Caki2 (cell line): ENCODE results near the gene BIK. TPM values are rescaled to one million over a fixed set of nuclear protein-coding genes. Genes with fewer than 3 reads are reported as not detected.
A peak's percentile ranks its signal among the peaks of the same experiment; 100 is the strongest.

Source experiments
- DNase-seq: peaks from one replicate; pipeline ENCODE4 v3.0.0-alpha.2; 2015; ENCODE audit warnings: low read depth
- in situ Hi-C: cut with HindIII; loops from 2 replicates; pipeline ENCODE4 v1.10.0; 2016; ENCODE audit warnings: low sequenced_read_pairs, low pct_unique_long_range_greater_than_20kb, mixed read lengths
- total RNA-seq: library from RNA; depleted of rRNA; stranded (reverse); fragments of >200 nt; shearing (Covaris generic); gene quantifications from 2 replicates; pipeline ENCODE4 v1.2.3, GENCODE V29; 2014; ENCODE audit warnings: low replicate concordance; rRNA removed

Gene BIK, protein sequence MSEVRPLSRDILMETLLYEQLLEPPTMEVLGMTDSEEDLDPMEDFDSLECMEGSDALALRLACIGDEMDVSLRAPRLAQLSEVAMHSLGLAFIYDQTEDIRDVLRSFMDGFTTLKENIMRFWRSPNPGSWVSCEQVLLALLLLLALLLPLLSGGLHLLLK
- total RNA-seq: 14.9 and 27.0 TPM in 2 replicates

DNA sequence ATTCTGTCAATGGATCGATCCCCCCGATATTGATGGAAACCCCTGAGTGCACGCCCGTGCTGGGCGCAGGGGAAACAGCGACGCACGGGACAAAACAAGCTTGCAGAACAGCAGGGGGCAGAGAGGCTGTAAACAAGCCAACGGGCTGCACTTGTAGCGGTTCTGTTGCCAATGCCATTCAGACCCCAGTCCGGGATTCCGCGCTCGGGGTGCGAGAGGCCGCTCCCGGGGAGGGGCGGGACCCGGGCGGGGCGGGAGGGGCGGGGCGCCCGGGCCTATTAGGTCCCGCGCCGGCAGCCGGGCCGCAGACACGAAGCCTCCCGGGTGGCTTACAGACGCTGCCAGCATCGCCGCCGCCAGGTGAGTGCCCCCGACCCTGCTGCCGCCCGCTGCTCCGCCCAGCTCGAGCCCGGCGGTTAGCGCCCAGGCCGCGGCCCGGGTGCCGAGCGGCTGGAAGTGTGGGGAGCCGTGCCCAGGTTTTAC lies at the start of gene BIK:
Gene BIK (plus strand): TSS at position 307 of the 483 bp plus-strand sequence. CDS start 13,273 bp downstream, outside the sequence.
- DNase-seq: no peak
- in situ Hi-C loops: no loop called here

DNA sequence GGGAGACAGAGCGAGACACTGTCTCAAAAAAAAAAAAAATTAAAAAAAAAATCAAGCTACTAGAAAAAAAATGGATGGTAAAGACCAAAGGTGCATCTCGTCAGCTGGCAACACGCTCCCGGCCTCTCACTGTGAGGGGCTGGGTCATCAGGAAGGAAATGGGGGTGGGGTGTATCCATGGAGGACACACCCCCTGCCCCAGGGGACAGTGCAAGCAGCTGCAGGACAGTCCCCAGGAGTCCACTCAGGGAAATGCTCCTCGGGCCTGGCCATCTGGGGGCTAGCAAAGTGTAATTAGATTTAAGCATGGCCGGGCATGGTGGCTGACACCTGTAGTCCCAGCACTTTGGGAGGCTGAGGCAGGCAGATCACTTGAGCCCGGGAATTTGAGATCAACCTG lies 44.4 kb upstream of the BIK start:
- DNase-seq: no peak
- in situ Hi-C loops: no loop called here

DNA sequence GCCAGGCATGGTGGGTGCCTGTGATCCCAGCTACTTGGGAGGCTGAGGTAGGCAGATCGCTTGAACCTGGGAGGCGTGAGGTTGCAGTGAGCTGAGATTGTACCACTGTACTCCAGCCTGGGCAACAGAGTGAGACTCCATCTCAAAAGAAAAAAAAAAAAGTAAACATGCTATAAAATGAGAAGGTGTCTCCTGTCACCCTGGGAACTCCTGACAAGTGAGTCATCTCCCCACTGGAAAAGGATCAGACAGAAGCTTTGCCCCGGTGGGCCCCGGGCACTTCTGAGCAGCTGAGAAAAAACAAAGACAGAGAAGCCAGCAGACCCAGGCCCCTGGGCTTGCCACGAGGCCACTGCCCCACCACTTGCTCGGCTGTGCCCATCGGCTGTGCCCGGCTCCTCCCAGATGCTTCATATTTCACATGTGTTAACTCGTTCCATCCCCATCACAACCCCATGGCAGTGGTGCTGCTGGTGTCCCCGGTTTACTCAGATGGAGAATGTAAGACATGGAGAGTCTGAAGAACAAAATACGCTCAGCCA lies 43.6 kb upstream of the BIK start:
- peak; percentile 93 for DNase-seq
- in situ Hi-C loops: no loop called here

DNA sequence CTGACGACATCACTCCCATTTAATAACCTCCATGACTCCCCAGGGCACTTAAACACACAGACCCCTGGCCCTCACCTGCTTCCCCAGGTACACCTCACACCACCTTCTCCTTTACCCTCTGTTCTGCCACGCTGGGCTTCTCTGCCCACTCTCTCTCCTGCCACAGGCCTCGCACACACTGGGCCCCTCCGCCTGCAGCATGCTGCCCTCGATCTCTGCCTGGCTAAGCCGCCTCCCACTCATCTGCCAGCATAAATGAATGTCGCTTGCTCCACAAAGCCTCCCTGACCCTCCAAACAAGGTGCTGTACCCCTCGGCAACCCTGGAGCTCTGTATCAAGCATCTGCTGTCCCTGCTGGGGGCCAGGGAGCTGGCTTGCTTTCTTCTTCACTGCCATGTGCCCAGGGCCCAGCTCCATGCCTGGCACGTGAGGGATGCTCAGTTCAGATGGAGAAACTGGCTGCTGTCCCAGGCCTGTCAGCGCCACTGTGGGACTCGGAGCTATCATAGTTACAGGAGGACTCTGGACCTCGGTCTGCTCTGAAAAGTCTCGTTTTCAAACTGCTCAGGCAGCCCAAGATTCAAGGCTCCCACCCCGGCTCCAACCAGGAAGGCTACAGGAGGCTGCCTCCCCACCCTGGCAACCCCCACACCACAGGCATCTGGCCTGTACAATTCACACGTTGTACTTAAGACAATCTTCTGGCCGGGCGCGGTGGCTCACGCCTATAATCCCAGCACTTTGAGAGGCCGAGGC lies 33.3 kb upstream of the BIK start:
- DNase-seq: no peak
- in situ Hi-C loops: no loop called here

DNA sequence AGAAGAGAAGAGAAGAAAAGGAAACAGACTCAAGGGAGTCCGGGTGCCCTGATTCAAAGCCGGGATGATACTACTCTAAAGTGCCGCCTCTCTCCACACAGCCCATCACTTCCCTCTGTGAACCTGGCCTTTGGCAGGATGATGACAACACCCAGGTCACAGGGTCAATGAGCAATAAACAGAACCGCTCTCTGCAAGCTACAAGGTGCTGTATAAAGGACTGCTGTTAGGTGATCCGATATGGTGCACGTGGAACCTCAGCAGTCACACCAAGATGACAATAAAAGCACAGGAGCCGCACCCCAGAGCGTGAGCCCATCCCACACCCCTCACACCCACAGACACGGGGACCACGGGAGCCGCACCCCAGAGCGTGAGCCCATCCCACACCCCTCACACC lies 32.0 kb upstream of the BIK start:
- in situ Hi-C loops: no loop called here

DNA sequence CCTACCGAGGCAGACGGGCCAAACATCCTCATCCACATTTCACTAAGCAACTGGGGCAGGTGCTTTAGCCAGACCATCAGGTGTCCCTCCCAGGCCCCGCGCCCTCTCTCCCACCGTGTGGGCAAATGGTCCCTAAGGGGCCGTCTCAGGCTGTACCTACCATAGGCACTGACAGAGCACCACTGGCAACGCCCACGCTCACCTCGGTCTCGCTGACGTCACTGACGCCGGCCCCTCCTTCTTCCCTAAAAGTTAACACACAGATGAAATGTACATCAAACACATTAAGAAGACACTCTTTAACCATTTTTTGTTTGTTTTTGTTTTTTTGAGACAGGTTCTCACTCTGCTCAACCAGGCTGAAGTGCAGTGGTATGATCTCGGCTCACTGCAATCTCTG lies 30.8 kb upstream of the BIK start:
- no peak for DNase-seq
- in situ Hi-C loops: no loop called here

More for the DNA sequence above, 32.0 kb upstream of the BIK start:
- peak; percentile 26 for DNase-seq

DNA sequence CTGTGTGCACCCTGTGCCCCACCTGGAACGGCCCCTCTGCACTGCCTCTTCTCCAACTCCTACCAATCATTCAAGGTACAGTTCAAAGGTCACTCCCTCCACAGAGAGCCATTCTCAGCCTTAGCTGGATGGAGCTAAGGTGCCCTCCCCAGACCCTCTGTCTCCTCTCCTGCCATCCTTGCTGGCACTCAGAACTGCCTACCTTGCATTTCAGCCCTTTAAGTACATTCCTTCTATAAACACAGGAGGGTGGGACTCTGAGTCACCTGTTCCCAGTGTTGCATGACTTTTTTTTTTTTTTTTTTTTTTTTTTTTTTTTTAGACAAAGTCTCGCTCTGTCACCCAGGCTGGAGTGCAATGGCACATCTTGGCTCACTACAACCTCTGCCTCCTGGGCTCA lies 29.9 kb upstream of the BIK start:
- in situ Hi-C loops: no loop called here
- DNase-seq: peak; percentile 68

DNA sequence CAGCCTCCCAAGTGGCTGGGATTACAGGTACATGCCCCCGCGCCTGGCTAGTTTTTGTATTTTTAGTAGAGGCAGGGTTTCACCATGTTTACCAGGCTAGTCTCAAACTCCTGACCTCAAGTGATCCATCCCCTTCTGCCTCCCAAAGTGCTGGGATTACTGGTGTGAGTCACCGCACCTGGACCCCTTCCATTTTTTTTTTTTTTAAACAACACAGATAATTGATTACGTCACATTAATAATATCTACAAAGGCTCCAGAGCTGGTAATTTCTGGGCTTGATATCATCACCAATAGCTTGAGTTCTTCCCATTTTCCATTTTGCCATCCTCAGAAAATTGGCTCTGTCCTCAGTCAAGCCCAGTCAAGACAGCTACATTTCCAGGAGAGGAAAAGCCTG lies 28.6 kb upstream of the BIK start:
- no peak for DNase-seq
- in situ Hi-C loops: no loop called here

DNA sequence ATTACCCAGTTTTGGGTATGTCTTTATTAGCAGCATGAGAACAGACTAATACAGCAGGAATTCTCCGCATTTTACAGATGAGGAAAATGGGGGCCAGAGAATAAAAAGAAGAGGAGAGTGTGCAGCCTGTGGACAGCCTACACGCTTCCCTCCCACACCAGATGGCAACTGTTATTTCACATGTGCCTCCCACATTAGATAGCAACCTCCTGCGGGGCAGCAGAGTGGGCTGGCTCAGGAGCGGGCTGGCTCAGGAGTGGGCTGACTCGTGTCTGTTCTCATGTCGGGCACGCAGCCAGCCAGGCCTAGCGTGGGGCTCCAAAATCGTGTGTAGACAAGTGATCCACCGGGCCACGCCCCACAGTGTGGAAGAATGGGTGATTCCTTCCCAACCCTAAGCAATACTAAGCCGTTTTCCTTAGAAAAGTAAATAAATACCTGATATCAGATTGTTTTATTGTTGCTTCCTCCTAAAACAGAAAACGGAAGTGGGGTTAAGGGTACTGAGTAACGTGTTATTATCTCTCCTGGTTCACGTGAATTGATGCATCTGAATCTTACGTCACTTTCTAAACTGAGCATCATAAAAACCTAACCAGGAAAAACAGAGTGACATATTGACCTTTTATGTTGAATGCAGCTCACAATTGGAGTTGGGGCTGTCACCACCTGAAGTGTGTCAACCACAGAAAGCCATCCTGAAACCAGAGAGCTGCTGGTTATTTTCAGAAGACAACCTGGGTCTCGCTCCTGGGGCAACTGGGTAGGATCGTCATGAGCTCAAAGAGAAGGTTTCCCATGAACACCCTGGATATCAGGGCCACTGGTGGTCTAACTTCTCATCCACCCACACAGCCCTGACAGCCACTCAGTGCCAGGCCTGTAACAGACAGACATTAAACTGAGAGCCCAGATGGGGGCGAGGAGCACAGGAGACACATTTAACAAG lies 24.6 kb upstream of the BIK start:
- in situ Hi-C loops: no loop called here
- no peak for DNase-seq

DNA sequence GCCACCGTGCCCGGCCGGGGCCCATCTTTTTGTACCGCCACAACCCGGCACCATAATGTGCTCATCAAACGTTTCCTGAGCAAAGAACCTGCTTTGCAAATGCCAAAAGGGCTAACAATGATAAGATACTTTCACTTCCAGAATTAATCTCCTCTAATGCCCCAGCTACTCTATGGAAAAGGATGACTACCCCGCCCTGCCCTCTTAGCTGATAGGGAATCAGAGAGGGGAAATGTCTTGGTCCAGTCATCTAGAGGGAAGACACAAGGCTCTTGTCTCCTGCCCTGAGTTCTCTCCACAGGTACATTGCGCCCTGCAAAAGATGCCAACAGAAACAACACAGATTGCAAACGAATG lies 21.9 kb upstream of the BIK start:
- DNase-seq: no peak
- in situ Hi-C loops: no loop called here

DNA sequence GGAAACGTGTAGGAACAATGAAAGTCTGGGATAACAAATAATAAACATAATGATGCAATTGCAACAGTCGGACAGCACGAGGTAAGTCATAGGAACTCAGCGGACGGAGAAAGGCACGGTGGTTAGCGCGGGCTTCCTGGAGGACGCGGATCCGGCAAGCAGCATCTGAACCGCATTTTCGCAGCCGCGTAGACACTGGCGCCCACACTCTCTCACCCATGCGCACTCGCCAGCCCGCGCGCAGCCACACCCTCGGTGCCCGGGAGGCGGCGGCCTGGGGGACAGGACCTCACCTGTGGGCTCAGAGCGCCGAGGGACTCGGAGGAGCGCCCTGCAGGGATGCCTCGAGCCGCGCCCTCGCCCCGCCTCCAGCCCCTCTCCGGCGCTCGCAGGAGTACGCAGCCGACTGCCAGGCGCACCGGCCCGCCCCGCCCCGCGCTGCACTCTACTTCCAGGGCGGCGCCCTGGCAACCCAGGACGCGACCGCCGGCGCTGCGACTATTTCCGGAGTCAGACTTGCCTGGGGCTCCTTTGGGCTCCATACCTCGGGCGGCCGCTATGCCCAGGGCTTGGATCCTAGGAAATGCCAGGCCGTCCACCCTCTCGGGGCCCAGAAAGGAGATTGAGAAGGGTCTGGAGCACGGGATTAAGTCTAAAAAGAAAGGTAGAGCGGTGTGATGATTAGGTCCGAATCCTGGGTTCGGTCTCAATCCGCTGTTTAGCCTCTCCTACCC lies 21.4 kb upstream of the BIK start, which contains the start of gene TTLL1:
Gene TTLL1 (minus strand): TSS at position 408 of the 734 bp plus-strand sequence. CDS start 13,805 bp downstream, outside the sequence.
- in situ Hi-C loops: no loop called here
- DNase-seq: peak; percentile 93

DNA sequence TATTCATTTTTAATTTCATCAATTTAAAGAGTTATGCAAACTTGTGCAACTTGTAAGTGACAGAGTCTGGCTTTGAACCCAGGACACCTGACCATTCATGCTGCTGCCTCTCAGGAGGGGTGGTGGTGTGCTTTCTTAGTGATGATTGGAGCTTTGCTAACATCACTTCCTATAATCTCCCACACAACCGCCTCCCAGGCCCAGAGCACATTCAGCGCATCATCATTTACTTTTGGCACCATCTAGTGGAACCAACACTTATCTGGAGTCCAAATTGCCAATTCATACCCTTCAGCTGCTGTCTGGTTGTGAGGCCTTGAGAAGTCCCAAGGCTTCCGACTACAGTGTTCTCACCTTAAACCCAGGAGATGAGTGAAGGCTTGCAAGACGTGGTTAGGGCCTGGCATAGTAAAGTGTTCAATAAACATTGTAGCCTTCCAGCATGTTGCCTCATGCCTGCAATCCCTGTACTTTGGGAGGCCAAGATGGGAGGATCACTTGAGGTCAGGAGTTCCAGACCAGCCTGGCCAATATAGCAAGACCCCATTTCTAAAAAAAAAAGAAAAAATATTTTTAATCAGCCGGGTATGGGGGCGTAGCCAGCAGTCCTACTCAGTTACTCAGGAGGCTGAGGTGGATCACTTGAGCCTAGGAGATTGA lies 20.3 kb upstream of the BIK start:
- DNase-seq: peak; percentile 94
- in situ Hi-C loops: no loop called here

DNA sequence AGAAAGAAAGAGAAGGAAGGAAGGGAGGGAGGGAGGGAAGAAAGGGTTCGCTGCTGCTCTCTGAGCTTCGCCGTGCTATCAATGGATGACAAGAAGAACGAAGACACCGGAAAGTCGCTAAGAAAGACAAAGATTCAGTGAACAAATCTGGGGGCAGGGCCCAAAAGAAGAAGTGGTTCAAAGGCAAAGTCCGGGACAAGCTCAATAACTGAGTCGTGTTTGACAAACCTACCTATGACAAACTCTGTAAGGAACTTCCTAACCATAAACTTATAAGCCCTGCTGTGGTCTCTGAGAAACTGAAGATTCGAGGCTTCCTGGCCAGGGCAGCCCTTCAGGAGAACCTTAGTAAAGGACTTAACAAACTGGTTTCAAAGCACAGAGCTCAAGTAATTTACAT lies 18.5 kb upstream of the BIK start:
- in situ Hi-C loops: no loop called here
- DNase-seq: no peak

DNA sequence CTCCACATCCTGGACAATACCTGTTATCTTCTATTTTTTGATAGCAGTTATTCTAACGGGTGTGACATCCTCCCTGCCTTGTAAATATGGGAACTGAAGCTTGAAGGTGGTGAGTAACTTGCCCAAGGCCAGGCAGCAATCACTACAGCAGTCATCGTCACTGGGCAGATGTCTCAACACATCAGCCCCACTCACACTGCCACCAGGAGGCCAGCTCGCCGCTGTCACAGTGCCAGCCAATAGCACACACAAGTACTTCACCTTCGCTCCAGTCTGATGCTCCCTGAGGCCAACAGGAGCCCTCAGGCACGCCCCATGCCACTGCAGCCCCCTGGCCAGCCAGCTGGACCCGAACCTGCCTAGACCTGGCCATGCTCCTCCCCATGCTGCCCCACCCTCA lies 16.5 kb upstream of the BIK start:
- in situ Hi-C loops: no loop called here
- DNase-seq: peak; percentile 88

DNA sequence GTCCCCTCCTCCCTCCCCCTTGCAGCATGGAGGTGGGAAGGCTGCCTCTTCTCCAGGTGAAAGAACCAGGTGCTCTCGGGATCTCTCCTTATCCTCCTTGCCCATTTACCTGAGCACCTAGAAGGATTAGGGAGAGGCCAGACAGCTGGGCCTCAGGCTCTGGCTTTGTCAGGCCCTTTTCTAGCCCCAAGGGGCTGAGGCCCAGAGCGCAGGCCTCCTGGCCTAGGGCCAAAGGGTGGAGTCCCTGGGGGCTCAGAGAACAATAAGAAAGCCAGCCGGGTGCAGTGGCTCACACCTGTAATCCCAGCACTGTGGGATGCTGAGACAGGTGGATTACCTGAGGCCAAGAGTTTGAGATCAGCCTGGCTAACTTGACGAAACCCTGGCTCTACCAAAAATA lies 16.0 kb upstream of the BIK start:
- in situ Hi-C loops: no loop called here
- DNase-seq: no peak

DNA sequence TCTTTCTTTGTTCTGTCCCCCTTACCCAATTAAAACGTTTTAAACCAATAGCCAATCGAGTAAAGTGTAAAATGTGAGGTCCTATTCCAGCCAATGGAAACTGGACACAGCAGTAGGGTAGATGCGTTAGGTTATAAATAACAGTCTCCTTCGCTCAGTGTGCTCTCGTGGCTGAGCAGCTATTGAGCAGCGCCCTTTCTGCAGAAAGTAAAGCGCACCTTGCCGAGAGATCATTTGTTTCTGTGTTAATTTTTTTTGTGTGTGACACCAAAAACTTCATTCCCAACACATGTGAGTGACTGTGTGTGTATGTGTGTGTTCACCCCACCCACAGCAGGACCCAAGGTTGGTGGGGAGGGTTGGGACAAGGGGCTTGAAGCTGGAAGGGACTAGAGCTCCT lies 14.1 kb upstream of the BIK start:
- in situ Hi-C loops: no loop called here

DNA sequence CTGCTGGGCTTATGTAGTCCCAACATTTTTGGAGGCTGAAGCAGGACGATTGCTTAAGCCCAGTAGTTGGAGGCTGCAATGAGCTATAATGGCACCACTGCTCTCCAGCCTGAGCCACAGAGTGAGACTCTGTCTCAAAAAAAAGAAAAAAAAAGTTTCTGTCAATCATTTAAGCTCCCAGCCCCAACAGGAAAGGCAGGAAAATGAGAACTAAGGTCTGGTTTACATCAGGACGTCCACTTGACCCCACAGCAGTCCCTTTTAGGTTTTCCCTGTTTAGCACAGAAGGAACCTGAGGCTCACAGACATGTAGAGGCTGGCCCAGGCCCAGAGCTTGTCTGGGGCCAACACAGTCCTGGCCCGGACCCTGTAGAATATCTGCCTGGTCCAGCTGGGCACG lies 12.2 kb upstream of the BIK start:
- DNase-seq: no peak
- in situ Hi-C loops: no loop called here

More for the DNA sequence above, 14.1 kb upstream of the BIK start:
- DNase-seq: no peak
